GM12872 (cell line): Measurements from ENCODE around the gene TMEM263.

Experiments
- CTCF ChIP-seq: IDR thresholded peaks from 3 replicates; pipeline ENCODE4 v1.5.1; 2011; ENCODE audit warnings: low read depth, mild to moderate bottlenecking, low read length, moderate library complexity; ENCODE audit not compliant: insufficient read depth

TMEM263 gene

GRCh38 chr12:107014055-107014454 lies 58.3 kb downstream of the TMEM263 start:
- TF ChIP-seq CTCF: no peak

GRCh38 chr12:107017042-107017441 lies 61.3 kb downstream of the TMEM263 start:
- no peak for TF ChIP-seq CTCF

GRCh38 chr12:107019546-107019945 lies 63.8 kb downstream of the TMEM263 start:
- no peak for TF ChIP-seq CTCF
